ENCODE measurements around the gene TOLLIP. TPM values are rescaled to one million over a fixed set of nuclear protein-coding genes. Genes with fewer than 3 reads are reported as not detected.

TOLLIP gene
- total RNA-seq, 1 experiment from 2014 or later, result 32.3 TPM

- no peak for TF ChIP-seq USF1 (CRISPR knock-in tag; IDR thresholded peaks at IDR 0.05)
- no peak for TF ChIP-seq TCF7 (CRISPR knock-in tag; IDR thresholded peaks at IDR 0.05; ENCODE audit: low read depth)
- no peak for TF ChIP-seq NFE2L1 (CRISPR knock-in tag; IDR thresholded peaks at IDR 0.05)
- TF ChIP-seq USF2 (CRISPR knock-in tag; IDR thresholded peaks at IDR 0.05), result no peak
These were observed 8.8 kb downstream of the TOLLIP start (continued) for GRCh38 chr11:1300569-1301187.

GRCh38 chr11:1300121-1300520, 9.3 kb downstream of the TOLLIP start:
- Mint-ChIP-seq H3K4me3 (no peak overlapping the region), H3K36me3 (no peaks in the 10 kb centered on the region), H3K4me1 (peaks cover 22% of the 10 kb centered on the region), H3K27ac (peak overlapping the region; percentile 78), H3K9me3 (no peaks in the 10 kb centered on the region), H3K27me3 (ENCODE audit: low read depth) (no peaks in the 10 kb centered on the region)
- no peak for TF ChIP-seq OVOL2 (CRISPR knock-in tag; IDR thresholded peaks at IDR 0.05; ENCODE audit: borderline replicate concordance)
- TF ChIP-seq ZNF138 (CRISPR knock-in tag; conservative IDR thresholded peaks at IDR 0.05), result no peak
- TF ChIP-seq FOXP1 (CRISPR knock-in tag; IDR thresholded peaks at IDR 0.05; ENCODE audit: borderline replicate concordance), result no peak
- TF ChIP-seq TEAD4 (CRISPR knock-in tag; IDR thresholded peaks at IDR 0.05), result no peak
- no peak for TF ChIP-seq NFATC4 (CRISPR knock-in tag; IDR thresholded peaks at IDR 0.05)
- no peak for TF ChIP-seq ZNF121 (CRISPR knock-in tag; IDR thresholded peaks at IDR 0.05)
- TF ChIP-seq JUN (CRISPR knock-in tag; IDR thresholded peaks at IDR 0.05), result no peak
- no peak for DNase-seq (ENCODE audit: low spot score)
- POLR2A ChIA-PET, result no interaction called here
- CTCF ChIA-PET, result no interaction called here
- no peak for ATAC-seq

- Mint-ChIP-seq H3K36me3 (peaks cover 2% of the 10 kb centered on the region; the same call in 1 of the 2 replicates), H3K4me3 (no peak overlapping the region), H3K27ac (no peak overlapping the region), H3K4me1 (peaks cover 22% of the 10 kb centered on the region), H3K27me3 (ENCODE audit: low read depth) (no peaks in the 10 kb centered on the region), H3K9me3 (no peaks in the 10 kb centered on the region)
- ChIA-PET POLR2A (no interaction called here), CTCF (no interaction called here)
- ATAC-seq (no peak), DNase-seq (ENCODE audit: low spot score) (no peak)
- TF ChIP-seq ZNF671 (CRISPR knock-in tag; IDR thresholded peaks at IDR 0.05) (no peak), ERG (CRISPR knock-in tag; IDR thresholded peaks at IDR 0.05) (no peak), FOXP1 (CRISPR knock-in tag; IDR thresholded peaks at IDR 0.05; ENCODE audit: borderline replicate concordance) (no peak), ZSCAN18 (CRISPR knock-in tag; IDR thresholded peaks at IDR 0.05) (no peak), KAT7 (CRISPR knock-in tag; IDR thresholded peaks at IDR 0.05; ENCODE audit: borderline replicate concordance) (no peak), JUN (CRISPR knock-in tag; IDR thresholded peaks at IDR 0.05) (no peak), ATF3 (CRISPR knock-in tag; conservative IDR thresholded peaks at IDR 0.05) (no peak), ZNF416 (CRISPR knock-in tag; IDR thresholded peaks at IDR 0.05) (no peak), TEAD1 (CRISPR knock-in tag; IDR thresholded peaks at IDR 0.05) (no peak)
These were observed 9.8 kb downstream of the TOLLIP start for GRCh38 chr11:1299621-1300020.

Measured in WTC11 (cell line).